HepG2 (cell line): ENCODE measurements around the gene STAG3.

Source experiments
- NFE2L1 ChIP-seq: sonication (generic); formaldehyde crosslinking; IDR thresholded peaks from 2 replicates; pipeline ENCODE4 v1.4.0; 2020; ENCODE audit warnings: missing genetic modification reagents, mild to moderate bottlenecking, borderline replicate concordance
- ZNF232 ChIP-seq: sonication (generic); formaldehyde crosslinking; IDR thresholded peaks from 2 replicates; pipeline ENCODE4 v1.4.0; 2020; ENCODE audit warnings: missing genetic modification reagents, borderline replicate concordance
- TF ChIP-seq, protein P1 (sequence below): sonication (generic); formaldehyde crosslinking; IDR thresholded peaks from 2 replicates; pipeline ENCODE4 v1.5.0; 2020; ENCODE audit warnings: mild to moderate bottlenecking, missing genetic modification reagents, moderate library complexity

DNA sequence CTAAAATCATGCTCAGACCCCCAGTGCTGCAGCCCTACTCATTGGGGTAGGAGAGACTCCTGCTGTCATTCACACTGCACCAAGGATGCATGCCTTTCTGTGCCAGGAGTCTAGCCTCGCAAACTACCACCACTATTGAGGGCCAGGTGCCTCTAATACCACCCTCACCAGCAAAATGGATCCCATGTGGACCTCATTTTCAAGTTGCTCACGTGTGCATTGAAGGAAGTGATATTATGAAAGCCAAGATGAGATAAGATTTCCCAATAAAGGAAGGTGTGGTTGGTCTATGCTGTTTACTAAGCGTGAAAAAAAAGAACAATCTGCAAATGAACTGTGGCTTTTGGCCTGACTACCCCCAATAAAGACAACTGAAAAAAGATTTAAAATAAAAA, 36.2 kb upstream of the STAG3 start:
- TF ChIP-seq ZNF232 (CRISPR knock-in tag) (no peak), NFE2L1 (no peak)
- TF ChIP-seq, protein P1, sequence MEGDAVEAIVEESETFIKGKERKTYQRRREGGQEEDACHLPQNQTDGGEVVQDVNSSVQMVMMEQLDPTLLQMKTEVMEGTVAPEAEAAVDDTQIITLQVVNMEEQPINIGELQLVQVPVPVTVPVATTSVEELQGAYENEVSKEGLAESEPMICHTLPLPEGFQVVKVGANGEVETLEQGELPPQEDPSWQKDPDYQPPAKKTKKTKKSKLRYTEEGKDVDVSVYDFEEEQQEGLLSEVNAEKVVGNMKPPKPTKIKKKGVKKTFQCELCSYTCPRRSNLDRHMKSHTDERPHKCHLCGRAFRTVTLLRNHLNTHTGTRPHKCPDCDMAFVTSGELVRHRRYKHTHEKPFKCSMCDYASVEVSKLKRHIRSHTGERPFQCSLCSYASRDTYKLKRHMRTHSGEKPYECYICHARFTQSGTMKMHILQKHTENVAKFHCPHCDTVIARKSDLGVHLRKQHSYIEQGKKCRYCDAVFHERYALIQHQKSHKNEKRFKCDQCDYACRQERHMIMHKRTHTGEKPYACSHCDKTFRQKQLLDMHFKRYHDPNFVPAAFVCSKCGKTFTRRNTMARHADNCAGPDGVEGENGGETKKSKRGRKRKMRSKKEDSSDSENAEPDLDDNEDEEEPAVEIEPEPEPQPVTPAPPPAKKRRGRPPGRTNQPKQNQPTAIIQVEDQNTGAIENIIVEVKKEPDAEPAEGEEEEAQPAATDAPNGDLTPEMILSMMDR = no peak
